ENCODE measurements around the gene RXRG. TPM values are rescaled to one million over a fixed set of nuclear protein-coding genes. Genes with fewer than 3 reads are reported as not detected.

RXRG gene
- total and polyA plus RNA-seq, 9 of the 15 experiments (the other 6 are each of a cell fraction or from before 2014, with no cell fraction given): not detected

GRCh38 chr1:165392634-165393571 is 52.0 kb downstream of the RXRG start (continued):
- no peak for TF ChIP-seq FOXP4 (CRISPR knock-in tag; IDR thresholded peaks at IDR 0.05; ENCODE audit: borderline replicate concordance)
- TF ChIP-seq YBX1 (IDR thresholded peaks at IDR 0.05): no peak
- peak; percentile 53; the same call in 1 of the 2 replicates for TF ChIP-seq ARID1B (IDR thresholded peaks at IDR 0.05)
- TF ChIP-seq SP1 (CRISPR knock-in tag; IDR thresholded peaks at IDR 0.05): peak; percentile 79
- TF ChIP-seq ZC3H8 (IDR thresholded peaks at IDR 0.05): no peak
- TF ChIP-seq HSF4 (CRISPR knock-in tag; IDR thresholded peaks at IDR 0.05; ENCODE audit: borderline replicate concordance): no peak
- no peak for TF ChIP-seq TCF7 (IDR thresholded peaks at IDR 0.05; ENCODE audit: borderline replicate concordance)
- TF ChIP-seq CCAR2 (IDR thresholded peaks at IDR 0.05; ENCODE audit: low read depth, low read length): no peak
- peak; percentile 65; the same call in 1 of the 2 replicates for TF ChIP-seq ELF4 (CRISPR knock-in tag; IDR thresholded peaks at IDR 0.05)
- peak; percentile 98 to 100 for TF ChIP-seq MAZ (CRISPR knock-in tag; conservative IDR thresholded peaks at IDR 0.05 in 1 of 2, IDR thresholded peaks at IDR 0.05 in 1 of 2)
- 0 out of 2 replicates have a peak, but pooled peaks have one; percentile 18 for TF ChIP-seq PATZ1 (CRISPR knock-in tag; IDR thresholded peaks at IDR 0.05; ENCODE audit: borderline replicate concordance)
- TF ChIP-seq NCOR1 (IDR thresholded peaks at IDR 0.05): peak; percentile 7; the same call in 1 of the 2 replicates
- peak; percentile 56; the same call in 1 of the 2 replicates for TF ChIP-seq STAG1 (CRISPR knock-in tag; IDR thresholded peaks at IDR 0.05; ENCODE audit: borderline replicate concordance)
- TF ChIP-seq NFXL1 (CRISPR knock-in tag; IDR thresholded peaks at IDR 0.05): no peak
- TF ChIP-seq IRF2 (CRISPR knock-in tag; IDR thresholded peaks at IDR 0.05): no peak
- TF ChIP-seq HDGF (IDR thresholded peaks at IDR 0.05): no peak
- TF ChIP-seq CREM (IDR thresholded peaks at IDR 0.05; ENCODE audit: low read depth): no peak
- no peak for TF ChIP-seq ZNF507 (tag; conservative IDR thresholded peaks at IDR 0.05)
- peak in 1 of 2 experiments; percentile 60; a peak in 1 of 4 replicates for TF ChIP-seq ZMIZ1 (IDR thresholded peaks at IDR 0.05; ENCODE audit: low read depth in 2 of 2, low read length in 2 of 2)
- no peak; the same call in 1 of the 2 replicates for TF ChIP-seq MTA1 (IDR thresholded peaks at IDR 0.05; ENCODE audit: borderline replicate concordance)
- no peak for TF ChIP-seq ZNF324 (CRISPR knock-in tag; IDR thresholded peaks at IDR 0.05)
